Ureter (tissue), 1 donor: ENCODE data around the gene ASIC3. TPM values are rescaled to one million over a fixed set of nuclear protein-coding genes. Genes with fewer than 3 reads are reported as not detected.

Experiments used
- DNase-seq: peaks from one replicate; pipeline ENCODE4 v3.0.0-alpha.2; 2020; ENCODE audit warnings: low spot score
- total RNA-seq: library from RNA; stranded (reverse); gene quantifications from one replicate; pipeline ENCODE4 v1.2.4, GENCODE V29; 2023
- donor health status: DM: yes; HTN: yes; CAD: no.

Gene ASIC3
- total RNA-seq, 1 donor from 2014 or later, result 0.34 TPM

DNA sequence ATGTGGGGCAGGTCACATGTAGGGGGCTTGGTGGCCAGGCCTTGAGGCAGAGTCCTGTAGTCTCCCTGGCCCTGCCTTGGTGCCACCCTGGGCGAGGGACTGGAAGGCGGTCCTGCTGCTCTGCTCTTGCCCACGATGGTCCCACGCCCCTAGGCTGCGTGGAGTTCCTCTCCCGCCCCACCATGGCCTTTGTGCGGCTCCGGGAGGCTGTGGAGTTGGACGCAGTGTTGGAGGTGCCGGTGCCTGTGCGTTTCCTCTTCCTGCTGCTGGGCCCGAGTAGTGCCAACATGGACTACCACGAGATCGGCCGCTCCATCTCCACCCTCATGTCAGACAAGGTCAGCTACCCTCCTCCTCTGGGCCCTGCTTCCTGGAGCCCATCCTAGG, 22.2 kb downstream of the ASIC3 start:
- DNase-seq, result no peak

- DNase-seq, result no peak
These were observed 22.9 kb downstream of the ASIC3 start for GRCh38 chr7:151071032-151071866.

- no peak for DNase-seq
These were observed 25.7 kb downstream of the ASIC3 start for GRCh38 chr7:151073990-151074389.

DNA sequence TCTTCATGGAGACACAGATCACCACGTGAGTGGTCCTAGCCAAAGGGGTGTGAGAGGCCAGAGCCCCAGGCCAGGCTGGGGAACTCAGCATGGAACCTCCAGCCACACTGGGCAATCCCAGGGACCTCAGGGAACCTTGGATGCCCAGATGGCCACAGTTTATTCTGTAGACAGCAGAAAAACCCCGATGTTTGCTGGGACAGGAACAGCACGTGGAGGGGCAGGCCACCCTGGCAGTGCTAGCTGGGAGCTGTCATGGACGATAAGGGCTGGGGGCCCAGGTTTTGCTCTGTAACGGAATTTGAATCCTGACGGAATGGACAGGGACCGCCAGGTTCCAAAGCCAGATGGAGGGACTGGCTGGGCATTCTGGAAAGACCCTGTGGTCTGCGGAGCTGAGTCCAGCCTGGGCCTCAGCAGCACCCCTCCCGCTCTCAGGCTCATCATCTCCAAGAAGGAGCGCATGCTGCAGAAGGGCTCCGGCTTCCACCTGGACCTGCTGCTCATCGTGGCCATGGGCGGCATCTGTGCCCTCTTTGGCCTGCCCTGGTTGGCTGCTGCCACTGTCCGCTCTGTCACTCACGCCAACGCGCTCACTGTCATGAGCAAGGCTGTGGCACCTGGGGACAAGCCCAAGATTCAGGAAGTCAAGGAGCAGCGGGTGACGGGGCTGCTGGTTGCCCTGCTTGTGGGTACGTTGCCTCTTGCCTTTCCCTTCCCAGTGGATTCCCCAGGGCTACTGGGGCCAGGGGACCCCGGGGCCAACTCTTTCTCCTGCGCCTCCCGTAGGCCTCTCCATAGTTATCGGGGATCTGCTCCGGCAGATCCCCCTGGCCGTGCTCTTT, 26.7 kb downstream of the ASIC3 start:
- DNase-seq, result no peak

DNA sequence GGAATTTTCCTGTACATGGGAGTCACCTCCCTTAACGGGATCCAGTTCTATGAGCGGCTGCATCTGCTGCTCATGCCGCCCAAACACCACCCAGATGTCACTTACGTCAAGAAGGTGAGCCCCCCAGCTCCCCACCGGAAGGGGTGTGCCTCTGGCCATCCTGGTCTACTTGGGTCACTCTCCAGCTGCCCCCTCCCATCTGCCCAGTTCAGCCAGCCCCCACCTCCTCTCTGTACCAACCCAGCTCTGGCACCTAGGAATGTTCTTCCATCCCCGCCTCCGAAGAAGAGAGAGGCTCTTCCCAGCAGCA, 27.3 kb downstream of the ASIC3 start:
- no peak for DNase-seq

GRCh38 chr7:151075978-151076426, 27.7 kb downstream of the ASIC3 start:
- no peak for DNase-seq

DNA sequence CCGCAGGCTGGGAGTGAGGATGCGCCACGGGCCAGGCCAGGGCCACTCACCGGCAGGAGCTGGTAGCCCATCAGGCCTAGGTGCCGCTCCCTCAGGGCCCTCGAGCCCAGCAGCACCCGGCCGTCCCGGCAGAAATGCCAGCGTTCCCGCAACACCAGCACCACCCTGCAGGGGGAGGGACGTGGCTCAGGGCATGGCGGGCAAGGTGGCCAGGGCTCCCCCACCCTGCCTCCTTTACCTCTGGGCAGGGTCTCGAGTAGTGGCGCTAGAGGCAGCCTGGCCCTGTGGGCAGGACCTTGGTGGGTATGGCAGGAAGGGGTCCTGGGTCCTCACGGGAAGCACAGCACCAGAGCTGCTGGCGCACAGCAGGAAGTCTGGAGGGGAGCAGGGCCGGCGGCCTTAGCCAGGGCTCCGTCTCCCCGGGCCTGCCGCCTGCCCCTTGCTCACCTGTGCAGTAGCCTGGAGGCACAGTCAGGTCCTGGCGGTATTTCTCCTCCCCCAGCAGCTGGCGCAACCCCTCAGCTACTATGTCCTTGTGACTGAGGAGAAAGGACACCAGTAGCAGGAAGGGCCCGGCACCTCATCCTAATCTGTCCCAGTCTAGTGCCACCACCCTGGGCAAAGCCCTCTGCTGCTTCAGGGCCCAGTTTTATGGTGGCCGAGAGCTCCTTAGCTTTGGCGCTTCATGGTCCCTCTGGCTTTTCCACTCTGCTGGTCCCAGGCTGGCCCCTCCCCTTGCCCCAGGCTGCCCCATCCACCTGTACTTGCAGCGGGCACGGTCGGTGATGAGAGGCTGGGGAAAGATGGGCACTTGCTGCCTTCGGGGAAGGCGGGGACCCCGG, 28.8 kb downstream of the ASIC3 start:
- no peak for DNase-seq

DNA sequence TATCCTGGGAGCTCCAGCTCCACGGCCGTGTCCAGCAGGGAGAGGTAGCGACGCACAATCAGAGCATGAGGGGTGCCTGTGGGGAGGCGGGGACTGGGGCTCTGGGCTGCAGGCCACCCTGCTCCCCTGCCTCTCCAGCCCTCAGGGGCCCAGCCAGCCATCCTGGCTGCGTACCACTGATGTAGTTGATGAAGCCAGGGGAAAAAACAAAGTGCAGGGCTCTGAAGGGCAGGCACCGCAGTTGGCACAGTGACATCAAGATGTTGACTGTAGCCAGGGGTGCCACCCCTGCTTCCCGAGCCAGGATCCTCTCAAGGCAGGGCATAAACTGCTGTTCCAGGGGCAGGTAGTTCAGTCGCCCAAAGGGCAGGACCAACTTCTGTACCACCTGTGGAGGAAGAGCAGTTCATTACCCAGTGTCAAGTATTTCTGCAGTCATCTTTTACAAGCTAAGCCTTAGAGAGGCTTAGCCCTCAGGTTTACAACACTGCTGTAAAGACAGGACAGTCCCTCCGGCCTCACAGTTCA, 29.4 kb downstream of the ASIC3 start:
- DNase-seq, result no peak

- no peak for DNase-seq
These were observed 30.1 kb downstream of the ASIC3 start for GRCh38 chr7:151078233-151079040.

GRCh38 chr7:151079199-151079910, 31.0 kb downstream of the ASIC3 start:
- DNase-seq, result no peak

DNA sequence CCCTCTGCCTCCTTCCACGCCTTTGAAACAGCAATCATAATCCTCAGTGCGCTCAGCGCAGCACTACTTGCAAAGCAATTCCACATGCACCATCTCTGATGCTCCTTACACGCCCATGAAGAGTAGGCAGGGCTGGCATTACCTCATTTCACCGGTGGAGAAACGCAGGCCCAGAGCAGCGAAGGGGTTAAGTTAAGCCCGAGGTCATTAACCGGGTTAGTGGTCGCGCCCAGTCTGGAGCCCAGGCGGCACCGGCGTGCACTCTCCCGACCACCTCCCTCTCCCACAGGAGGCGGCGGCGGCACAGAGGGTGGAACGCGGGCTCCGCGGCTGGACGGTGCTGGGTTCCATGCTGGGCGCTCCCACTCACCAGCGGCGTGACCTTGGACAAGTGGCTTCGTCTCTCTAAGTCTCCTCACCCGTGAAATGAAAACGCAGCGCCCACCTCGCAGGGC, 31.8 kb downstream of the ASIC3 start:
- no peak for DNase-seq

GRCh38 chr7:151080522-151081169, 32.3 kb downstream of the ASIC3 start, which contains the start of gene FASTK:
Gene FASTK, minus strand, starts transcription at chr7:151080809. Its CDS starts 43 bp downstream, at chr7:151080766.
- DNase-seq, result peak; percentile 90

- no peak for DNase-seq
These were observed 33.1 kb downstream of the ASIC3 start for GRCh38 chr7:151081170-151082101.

DNA sequence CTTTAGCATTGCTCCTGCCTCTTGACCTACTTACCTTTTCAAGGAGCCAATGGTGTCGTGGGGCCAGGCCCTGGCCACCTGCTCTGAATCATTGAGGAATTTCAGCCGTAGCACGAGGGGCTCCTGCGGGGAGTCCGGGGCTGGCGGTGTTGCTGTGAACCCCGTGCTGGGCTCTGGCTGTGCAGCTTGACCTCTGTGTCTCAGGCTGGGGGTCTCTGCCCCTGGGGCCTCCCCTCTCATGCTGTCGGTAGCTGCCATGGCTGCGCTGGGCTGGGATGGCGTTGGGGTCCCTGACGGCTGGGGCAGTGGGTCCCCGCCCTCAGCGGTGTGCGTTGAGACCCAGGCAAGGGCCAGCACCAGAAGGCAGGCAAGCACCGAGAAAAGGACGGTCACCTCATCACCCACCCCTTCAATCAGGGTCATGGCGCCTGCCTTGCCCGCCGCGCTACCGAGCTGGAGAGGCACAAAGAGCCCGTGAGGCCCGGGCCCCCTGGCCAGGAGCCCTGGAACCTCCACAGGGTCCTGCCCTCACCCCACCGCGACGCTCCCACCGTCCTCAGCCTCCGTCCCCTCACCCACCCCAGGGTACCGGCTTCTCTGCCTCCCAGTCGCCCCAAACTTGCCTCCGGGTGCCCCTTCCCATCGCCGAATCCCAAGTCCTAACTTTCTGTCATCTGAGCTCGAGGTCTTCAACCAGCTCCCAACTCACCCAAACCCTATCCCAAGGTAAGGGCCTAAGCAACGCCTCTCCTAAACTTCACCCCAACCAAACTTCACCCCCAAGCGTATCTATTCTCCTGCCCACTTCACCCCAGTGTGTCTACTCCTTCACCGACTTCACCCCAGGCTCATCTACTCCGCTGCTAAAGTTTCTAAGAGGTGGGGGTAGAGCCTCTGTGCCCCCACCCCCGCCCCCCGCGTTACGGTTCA, 34.1 kb downstream of the ASIC3 start:
- DNase-seq, result no peak

DNA sequence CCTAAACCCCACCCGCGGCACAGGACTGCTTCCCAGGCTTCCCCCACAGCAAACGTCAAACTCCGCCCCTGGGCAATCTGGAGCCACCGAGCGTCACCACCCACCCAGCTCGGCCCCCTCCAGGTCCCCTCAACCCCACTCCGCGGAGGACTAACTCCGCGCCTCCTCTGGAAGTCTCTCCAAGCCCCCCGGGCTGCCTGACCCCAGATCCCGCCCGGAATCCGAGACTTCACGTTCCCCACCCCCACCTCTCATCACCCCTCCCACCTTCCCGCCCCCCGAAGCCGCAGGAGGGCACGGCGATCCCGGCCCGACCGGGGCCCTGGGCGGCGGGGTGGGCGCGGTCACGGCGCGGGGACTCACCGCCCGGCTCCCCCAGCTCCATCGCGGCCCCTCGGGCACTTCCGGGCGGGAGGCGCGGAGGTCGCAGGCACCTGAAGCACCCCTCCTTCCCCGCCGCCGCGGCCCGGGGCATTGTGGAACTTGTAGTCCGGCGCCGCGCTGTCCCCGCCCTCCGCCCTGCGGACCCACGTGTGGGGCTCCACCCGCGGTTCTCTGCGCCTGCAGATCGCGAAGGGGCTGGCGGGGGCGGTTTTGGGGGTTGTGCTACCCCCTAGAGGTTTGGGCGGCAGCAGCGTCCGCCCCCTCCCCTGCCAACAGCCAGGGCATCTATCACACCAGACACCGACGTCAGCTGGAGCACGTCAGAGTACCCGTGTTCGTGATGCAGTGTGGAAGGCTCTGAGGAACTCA, 34.9 kb downstream of the ASIC3 start, which contains the start of gene TMUB1:
Gene TMUB1 (minus strand): TSS at position 423 of the 753 bp plus-strand sequence. CDS start 930 bp downstream, outside the sequence.
- peak; percentile 79 for DNase-seq

- DNase-seq, result no peak
These were observed 35.5 kb downstream of the ASIC3 start for GRCh38 chr7:151083824-151084160.

DNA sequence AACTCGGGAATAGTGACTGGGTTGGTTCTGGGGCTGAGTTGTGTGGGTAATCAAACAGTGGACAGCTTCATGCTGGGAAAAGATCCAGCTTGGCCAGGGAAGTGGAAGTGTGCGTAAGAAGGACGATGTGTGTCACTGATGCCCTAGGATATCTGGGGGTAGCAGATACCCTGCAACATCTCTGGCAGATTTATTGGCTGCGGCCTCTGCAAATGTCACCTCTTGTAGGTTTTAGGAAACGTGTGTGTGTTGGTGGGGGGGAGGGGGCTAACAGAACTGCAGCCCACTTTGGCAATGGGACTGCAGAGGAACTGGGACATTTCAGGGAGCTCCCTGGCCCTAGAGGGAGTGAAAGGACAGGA, 37.0 kb downstream of the ASIC3 start:
- DNase-seq, result no peak
